HL-60/S4 treated with retinoic acid at 250 ng/mL for 4 days and 3 days (cell line): ENCODE data around the gene CNGB1.

Experiments
- in situ Hi-C: fragments of 300-500 bp; cut with MboI; formaldehyde crosslinking; loops from 2 replicates; pipeline ENCODE4 v1.7.0; 2022; ENCODE audit warnings: low sequenced_read_pairs

The CNGB1 gene

GRCh38 chr16:57912529-57913260, 58.2 kb downstream of the CNGB1 start:
- in situ Hi-C loops: no loop called here

GRCh38 chr16:57911743-57912142, 59.2 kb downstream of the CNGB1 start:
- in situ Hi-C loops: no loop called here

- in situ Hi-C loops: no loop called here
Measured at GRCh38 chr16:57910696-57911095, 60.2 kb downstream of the CNGB1 start.

GRCh38 chr16:57908409-57908987, 62.4 kb downstream of the CNGB1 start:
- in situ Hi-C loops: no loop called here

- in situ Hi-C loops: no loop called here
Measured at GRCh38 chr16:57906382-57907316, 64.3 kb downstream of the CNGB1 start.

GRCh38 chr16:57904101-57904500, 66.8 kb downstream of the CNGB1 start:
- in situ Hi-C loops: no loop called here

- in situ Hi-C loops: no loop called here
Measured at GRCh38 chr16:57903656-57904055, 67.3 kb downstream of the CNGB1 start.

GRCh38 chr16:57901480-57902069, 69.4 kb downstream of the CNGB1 start:
- in situ Hi-C loops: no loop called here

GRCh38 chr16:57900796-57901479, 70.0 kb downstream of the CNGB1 start:
- in situ Hi-C loops: no loop called here

- in situ Hi-C loops: loop anchor here (10.0 kb wide), 1 partner anchor 105 kb away; the partner anchor contains the start of genes USB1 and ZNF319
Measured at GRCh38 chr16:57899771-57900661, 70.9 kb downstream of the CNGB1 start.

GRCh38 chr16:57898961-57899360, 72.0 kb downstream of the CNGB1 start:
- in situ Hi-C loops: loop anchor here (10.0 kb wide), 1 partner anchor 106 kb away; the partner anchor contains the start of genes USB1 and ZNF319

GRCh38 chr16:57897996-57898395, 72.9 kb downstream of the CNGB1 start:
- in situ Hi-C loops: loop anchor here (10.0 kb wide), 1 partner anchor 107 kb away; the partner anchor contains the start of genes USB1 and ZNF319

- in situ Hi-C loops: loop anchor here (10.0 kb wide), 1 partner anchor 108 kb away; the partner anchor contains the start of genes USB1 and ZNF319
Measured at GRCh38 chr16:57897053-57897784, 73.7 kb downstream of the CNGB1 start.

GRCh38 chr16:57895081-57895547, 75.8 kb downstream of the CNGB1 start:
- in situ Hi-C loops: loop anchor here (10.0 kb wide), 1 partner anchor 110 kb away; the partner anchor contains the start of genes USB1 and ZNF319

GRCh38 chr16:57894390-57895080, 76.4 kb downstream of the CNGB1 start:
- in situ Hi-C loops: loop anchor here (10.0 kb wide), 1 partner anchor 110 kb away; the partner anchor contains the start of genes USB1 and ZNF319

- in situ Hi-C loops: loop anchor here (10.0 kb wide), 1 partner anchor 111 kb away; the partner anchor contains the start of genes USB1 and ZNF319
Measured at GRCh38 chr16:57893559-57894389, 77.2 kb downstream of the CNGB1 start.

GRCh38 chr16:57893217-57893558, 77.7 kb downstream of the CNGB1 start:
- in situ Hi-C loops: loop anchor here (10.0 kb wide), 1 partner anchor 112 kb away; the partner anchor contains the start of genes USB1 and ZNF319
